GM18508 (cell line): ENCODE measurements around the gene NDUFV3.
A peak's percentile ranks its signal among the peaks of the same experiment; 100 is the strongest.
"Not testable (repeated sequence)": the region's sequence is repeated elsewhere in the genome, so short reads cannot be mapped to it uniquely, and the experiment has no call there.

Experiments
- ATAC-seq: cut with Tn5 transposase; IDR thresholded peaks from one replicate; pipeline ENCODE4 v1.9.1; 2021; ENCODE audit warnings: moderate number of reproducible peaks; ENCODE audit not compliant: insufficient read depth, unreplicated experiment

Gene NDUFV3

GRCh38 chr21:42855171-42855936 is 37.8 kb upstream of the NDUFV3 start:
- ATAC-seq: no peak

GRCh38 chr21:42855937-42856335 is 37.2 kb upstream of the NDUFV3 start:
- ATAC-seq: no peak

- ATAC-seq: no peak
Observed at GRCh38 chr21:42857216-42857615, 35.9 kb upstream of the NDUFV3 start.

GRCh38 chr21:42858185-42858847 is 34.8 kb upstream of the NDUFV3 start:
- ATAC-seq: no peak

- no peak for ATAC-seq
Observed at GRCh38 chr21:42858957-42859890, 33.9 kb upstream of the NDUFV3 start.

GRCh38 chr21:42859891-42860230 is 33.2 kb upstream of the NDUFV3 start:
- no peak for ATAC-seq

GRCh38 chr21:42860345-42860744 is 32.8 kb upstream of the NDUFV3 start:
- no peak for ATAC-seq

- ATAC-seq: no peak
Observed at GRCh38 chr21:42861311-42861847, 31.7 kb upstream of the NDUFV3 start.

- ATAC-seq: no peak
Observed at GRCh38 chr21:42861848-42862400, 31.2 kb upstream of the NDUFV3 start.

- ATAC-seq: no peak
Observed at GRCh38 chr21:42862774-42863503, 30.2 kb upstream of the NDUFV3 start.

GRCh38 chr21:42863504-42863870 is 29.6 kb upstream of the NDUFV3 start:
- no peak for ATAC-seq

- no peak for ATAC-seq
Observed at GRCh38 chr21:42864286-42864685, 28.8 kb upstream of the NDUFV3 start.

- no peak for ATAC-seq
Observed at GRCh38 chr21:42864815-42865775, 28.0 kb upstream of the NDUFV3 start.

- no peak for ATAC-seq
Observed at GRCh38 chr21:42865776-42866160, 27.3 kb upstream of the NDUFV3 start.

- no peak for ATAC-seq
Observed at GRCh38 chr21:42868196-42868595, 24.9 kb upstream of the NDUFV3 start.

- ATAC-seq: no peak
Observed at GRCh38 chr21:42873096-42873495, 20.0 kb upstream of the NDUFV3 start.

GRCh38 chr21:42875811-42876210 is 17.3 kb upstream of the NDUFV3 start:
- ATAC-seq: not testable (repeated sequence)

- ATAC-seq: peak; percentile 18
Observed at GRCh38 chr21:42878678-42878992, 14.5 kb upstream of the NDUFV3 start.
